IPS-11a (cell line): ENCODE results near the gene RAB3GAP2.
"Not testable (repeated sequence)": the region's sequence is repeated elsewhere in the genome, so short reads cannot be mapped to it uniquely, and the experiment has no call there.

ENCODE experiments used
- H3K4me3 ChIP-seq: one replicate; pipeline ENCODE4 v1.5.1; 2013; ENCODE audit warnings: low read depth, low read length, control low read depth

RAB3GAP2 gene

DNA sequence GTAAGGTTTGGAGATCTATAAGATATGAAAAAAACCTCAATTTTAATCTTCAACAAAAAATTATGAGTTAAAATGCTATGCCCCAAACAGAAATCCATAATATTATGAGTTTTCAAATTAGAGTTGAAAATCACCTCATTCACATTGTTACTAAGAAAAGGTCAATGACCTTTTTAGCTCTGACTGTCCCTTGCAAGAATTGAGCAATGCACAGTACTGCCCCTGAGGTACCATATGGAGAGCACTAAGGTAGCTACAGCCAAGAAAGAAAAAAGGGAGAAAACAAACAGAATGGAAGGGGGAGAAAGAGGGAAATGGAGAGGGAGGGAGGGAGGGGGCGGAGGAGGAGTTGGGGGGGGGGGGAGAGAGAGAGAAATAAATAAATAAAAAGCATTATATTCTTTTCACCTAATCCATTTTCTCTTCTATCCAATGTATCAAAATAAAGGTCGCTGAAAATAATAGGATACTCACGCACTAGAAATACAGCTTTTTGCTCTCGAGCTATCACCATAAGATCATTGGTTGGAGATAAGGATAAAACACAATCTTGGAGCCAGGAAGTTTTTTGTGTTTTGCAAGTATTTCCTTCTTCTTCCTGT, 58.8 kb downstream of the RAB3GAP2 start:
- no peak overlapping the region for H3K4me3 ChIP-seq

DNA sequence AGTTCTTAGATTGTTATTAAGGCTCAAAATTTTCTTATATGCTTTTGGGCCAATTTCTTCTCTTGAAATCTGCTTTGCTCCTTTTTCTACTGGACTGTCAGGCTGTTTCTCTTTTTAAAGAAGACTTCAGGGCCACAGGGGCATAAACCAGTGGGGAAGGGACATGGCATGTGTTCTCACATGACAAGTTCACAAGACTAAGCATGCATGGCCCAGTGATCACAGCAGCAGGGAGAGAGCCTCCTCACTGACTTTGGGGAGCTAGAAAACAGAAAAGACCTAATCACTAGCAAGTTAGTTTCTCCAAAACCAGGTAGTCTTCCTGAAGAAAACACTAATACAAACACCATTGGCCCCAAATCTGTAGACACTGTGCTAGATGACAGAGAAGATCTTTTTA, 64.8 kb downstream of the RAB3GAP2 start:
- H3K4me3 ChIP-seq: no peak overlapping the region

DNA sequence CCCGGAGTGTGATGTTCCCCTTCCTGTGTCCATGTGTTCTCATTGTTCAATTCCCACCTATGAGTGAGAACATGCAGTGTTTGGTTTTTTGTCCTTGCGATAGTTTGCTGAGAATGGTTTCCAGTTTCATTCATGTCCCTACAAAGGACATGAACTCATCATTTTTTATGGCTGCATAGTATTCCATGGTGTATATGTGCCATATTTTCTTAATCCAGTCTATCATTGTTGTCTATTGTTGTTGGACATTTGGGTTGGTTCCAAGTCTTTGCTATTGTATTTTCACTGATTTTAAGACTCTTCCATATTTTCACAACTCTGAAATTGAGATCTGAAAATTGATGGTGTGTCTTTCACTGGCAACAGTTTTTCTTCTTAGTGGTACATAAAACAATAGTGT, 67.5 kb downstream of the RAB3GAP2 start:
- not testable (repeated sequence) for H3K4me3 ChIP-seq

DNA sequence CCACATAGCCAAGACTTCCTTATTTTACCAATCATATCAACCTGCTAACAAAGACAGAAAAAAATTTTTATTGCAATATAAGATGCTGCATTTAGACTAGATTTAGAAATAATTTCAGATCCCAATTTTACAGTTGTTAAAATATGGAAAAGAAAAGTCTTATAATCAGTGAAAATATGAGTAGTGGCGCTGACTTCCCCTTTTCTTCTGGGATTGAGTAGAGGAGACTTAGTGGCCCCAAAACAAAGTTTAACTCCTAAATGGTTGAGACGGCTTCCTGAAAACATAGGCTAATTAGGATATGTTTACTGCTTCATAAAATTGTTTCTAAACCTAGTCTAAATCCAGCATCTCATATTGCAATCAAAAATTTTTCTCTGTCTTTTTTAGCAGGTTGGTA, 68.4 kb downstream of the RAB3GAP2 start:
- no peak overlapping the region for H3K4me3 ChIP-seq

GRCh38 chr1:220198186-220199005, 73.9 kb downstream of the RAB3GAP2 start:
- H3K4me3 ChIP-seq: no peak overlapping the region

GRCh38 chr1:220195701-220196100, 76.6 kb downstream of the RAB3GAP2 start:
- H3K4me3 ChIP-seq: no peak overlapping the region

DNA sequence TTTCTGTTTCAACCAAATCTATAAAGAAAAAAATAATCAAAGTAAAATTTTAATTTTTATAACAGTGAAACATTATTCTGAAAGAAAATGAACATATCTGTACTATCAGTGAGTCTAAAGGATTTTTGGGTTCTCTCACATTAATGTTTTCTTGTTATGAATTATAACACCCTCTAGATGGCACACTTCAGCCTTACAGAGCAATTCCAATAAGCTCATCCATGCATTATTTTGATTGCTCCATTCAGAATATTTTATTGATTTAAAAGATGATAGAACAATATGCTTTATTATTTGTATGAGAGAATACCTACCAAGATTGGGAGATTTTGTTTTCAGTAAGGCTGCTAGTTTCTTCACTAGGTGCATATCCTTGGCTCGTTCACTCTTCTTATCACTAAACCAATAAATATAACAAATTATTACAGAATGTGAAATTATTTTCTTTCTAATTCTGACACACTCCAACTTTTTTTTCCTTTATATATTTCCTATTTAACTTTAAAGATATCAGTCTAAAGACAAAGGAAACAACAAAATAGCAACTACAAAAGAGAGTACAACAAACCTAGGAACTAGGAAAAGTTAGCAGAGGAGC, 82.4 kb downstream of the RAB3GAP2 start:
- no peak overlapping the region for H3K4me3 ChIP-seq

DNA sequence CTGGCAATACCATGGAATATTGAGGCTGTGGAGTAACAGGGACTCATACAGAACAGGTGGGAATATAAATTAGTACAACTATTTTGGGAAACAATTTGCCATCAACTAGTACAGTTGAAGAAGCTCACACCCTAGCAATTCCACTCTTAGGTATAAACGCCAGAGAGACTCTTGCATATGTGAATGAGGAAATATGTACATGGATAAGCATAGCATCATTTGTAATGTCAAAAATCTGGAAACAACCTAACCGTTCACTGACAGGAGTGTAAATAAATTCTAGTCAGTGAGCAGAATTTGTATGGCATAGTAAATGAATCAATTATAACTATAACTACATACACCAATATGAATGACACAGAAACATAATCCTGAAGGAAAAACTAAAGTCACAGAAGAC, 83.7 kb downstream of the RAB3GAP2 start:
- H3K4me3 ChIP-seq: no peak overlapping the region

DNA sequence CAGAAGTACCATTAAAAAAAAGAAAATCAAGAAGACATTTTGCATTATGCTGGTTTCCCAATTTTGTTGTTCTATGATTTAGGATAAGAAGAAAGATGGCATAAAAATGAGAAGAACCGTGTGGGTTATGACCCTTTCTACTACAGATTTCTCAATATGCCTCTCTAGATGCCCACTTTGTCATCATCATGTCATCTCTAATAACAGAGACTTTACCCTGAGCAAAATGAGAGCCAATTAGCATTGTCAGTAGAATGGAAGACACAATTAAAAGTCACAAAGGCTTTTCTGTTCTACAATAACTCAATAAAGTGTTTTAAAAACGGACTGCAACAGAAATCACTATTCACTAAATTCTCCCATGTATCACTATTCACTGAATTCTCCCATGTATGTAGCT, 85.5 kb downstream of the RAB3GAP2 start:
- H3K4me3 ChIP-seq: no peak overlapping the region

DNA sequence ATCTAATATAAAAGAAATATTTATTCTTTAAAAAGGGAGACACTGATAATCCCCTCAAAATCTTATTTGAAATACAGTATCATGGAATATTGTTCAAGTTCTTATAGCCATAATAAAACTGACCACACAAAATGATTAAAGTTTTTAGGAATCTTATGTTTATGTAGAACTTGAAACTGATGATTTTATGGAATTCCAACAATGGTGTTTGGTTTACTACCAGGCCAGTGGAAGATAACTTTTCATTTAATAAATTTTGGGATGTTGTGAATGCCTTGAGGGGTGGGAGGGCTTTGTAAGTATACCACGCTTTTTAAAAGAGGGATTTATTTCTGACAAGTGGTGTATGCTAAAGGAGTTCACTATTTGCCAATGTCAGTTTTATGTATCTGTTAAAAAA, 87.7 kb downstream of the RAB3GAP2 start:
- no peak overlapping the region for H3K4me3 ChIP-seq

DNA sequence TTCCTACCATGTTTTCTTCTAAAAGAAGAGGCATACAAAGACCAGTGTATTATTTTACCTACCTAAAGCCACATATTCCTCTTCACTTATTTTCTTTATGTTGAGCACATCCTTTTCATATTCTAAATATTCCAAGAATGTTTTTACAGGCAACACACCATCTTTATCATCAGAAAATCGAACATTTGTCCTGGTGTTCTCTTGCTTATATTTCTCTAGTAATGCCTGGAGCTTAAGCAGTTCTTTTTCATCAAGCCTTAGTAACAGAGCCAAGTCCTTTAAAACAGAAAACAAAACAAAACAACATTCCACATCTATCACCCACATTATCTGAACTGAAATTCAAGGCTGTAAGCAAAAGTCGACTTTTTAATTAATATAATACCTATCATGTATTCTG, 89.6 kb downstream of the RAB3GAP2 start:
- H3K4me3 ChIP-seq: no peak overlapping the region

GRCh38 chr1:220182111-220182510, 90.1 kb downstream of the RAB3GAP2 start:
- H3K4me3 ChIP-seq: no peak overlapping the region

DNA sequence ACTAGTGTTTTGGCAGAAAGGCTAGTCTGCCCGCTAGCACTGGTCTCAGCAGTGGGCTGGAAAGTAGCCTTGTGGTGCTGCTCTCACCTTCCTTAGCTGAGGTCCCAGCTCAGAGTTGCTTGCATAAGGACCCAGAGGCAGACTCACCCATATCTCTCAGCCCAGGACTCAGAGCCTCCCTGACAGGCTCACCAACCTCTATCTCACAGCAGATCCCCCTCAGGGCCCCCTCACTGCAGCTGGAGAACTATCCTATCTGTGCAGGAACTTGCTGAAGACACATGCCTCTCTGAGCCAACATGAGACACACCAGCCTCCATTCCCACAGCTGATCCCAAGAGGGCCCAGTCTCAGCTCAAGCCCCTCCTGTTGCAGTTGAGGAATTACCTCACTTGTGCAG, 95.7 kb downstream of the RAB3GAP2 start:
- H3K4me3 ChIP-seq: no peak overlapping the region

DNA sequence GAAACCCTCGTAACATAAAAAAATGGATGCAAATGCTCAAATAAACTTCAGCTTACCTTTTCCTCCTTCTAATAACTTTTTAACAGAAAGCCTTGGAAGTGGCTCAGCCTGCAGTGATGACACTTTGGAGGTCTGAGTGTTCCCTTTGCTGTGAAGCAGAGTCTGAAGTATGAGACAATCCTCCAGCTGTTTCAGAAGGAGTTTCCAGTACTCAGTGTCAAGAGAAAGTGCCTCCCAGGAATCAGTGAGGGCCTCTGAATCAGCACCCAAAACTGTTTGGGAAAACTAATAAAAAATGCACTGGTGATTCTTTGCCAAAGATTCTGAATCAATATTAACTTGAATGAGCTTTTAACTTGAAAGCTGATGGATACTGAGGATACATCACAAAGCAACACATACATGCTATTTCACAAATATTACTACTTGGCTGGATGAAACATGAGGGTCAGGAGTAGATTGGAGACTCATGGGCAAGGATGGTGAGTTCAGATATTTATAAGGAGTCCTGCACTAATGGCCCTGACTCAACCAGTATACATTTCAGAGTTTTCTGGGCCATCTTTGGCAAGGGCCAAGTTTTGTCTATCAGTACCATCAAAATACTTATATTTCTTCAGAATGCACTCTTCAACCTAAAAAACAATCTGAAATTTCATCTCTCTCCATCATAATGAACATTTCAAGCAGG, 101.3 kb downstream of the RAB3GAP2 start:
- no peak overlapping the region for H3K4me3 ChIP-seq

- H3K4me3 ChIP-seq: not testable (repeated sequence)
Measured at GRCh38 chr1:220169887-220170286, 102.4 kb downstream of the RAB3GAP2 start.

DNA sequence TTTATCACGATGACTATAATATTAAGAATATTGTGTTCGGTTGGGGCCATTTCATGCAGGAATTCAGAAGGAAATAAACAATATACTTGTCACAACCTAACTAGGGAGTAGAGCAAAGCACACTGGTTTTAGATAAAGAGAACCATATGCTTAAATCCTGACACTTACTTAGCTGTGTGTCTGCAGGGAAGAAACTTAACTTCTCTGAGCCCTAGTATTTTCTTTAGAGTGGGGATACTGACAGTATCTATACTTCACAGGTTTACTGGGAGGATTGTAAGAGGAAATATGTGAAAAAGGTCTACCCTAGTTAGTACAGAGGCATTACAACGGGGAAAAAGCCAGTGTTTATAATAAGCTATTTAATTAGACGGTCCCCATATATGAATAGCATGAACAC, 105.4 kb downstream of the RAB3GAP2 start:
- H3K4me3 ChIP-seq: no peak overlapping the region

GRCh38 chr1:220164517-220164916, 107.7 kb downstream of the RAB3GAP2 start:
- no peak overlapping the region for H3K4me3 ChIP-seq

GRCh38 chr1:220164116-220164515, 108.1 kb downstream of the RAB3GAP2 start:
- no peak overlapping the region for H3K4me3 ChIP-seq

DNA sequence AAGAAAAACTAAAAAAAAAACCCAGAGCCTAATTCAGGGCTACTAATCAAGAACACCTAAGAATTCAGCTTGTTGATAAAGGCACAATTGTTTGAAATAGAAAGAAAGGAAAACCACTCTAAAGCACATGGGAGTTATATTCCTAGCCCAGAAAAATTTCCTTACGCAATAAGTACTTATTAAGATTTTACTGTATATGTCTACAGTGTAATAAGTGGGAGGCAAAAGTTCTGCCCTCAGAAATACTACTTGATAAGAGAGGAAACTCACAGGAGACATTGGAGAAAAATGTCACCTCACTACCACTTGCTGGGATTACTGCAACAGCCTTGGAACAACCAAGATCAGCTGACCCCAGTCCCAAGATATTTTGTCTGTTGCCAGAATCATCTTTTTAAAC, 112.2 kb downstream of the RAB3GAP2 start:
- H3K4me3 ChIP-seq: no peak overlapping the region

DNA sequence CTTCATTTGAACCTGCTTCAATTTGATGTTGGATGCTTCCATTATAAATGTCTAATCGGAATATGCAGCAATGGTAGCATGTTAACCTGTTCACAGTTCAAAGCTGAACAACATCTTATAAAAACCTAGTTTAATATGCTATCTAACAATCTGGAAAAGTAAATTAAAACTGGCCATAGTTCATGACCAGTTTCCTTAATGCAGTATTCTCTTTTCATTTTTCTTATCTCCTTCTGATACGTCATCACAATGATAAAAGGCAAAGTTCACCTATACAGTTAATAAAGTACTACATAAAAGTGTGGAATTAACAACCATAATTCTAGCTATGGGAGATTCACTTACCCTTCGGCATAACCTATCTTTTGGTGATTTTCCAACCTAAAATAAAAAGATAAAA, 113.2 kb downstream of the RAB3GAP2 start:
- no peak overlapping the region for H3K4me3 ChIP-seq

GRCh38 chr1:220158530-220158929, 113.7 kb downstream of the RAB3GAP2 start:
- H3K4me3 ChIP-seq: not testable (repeated sequence)

- H3K4me3 ChIP-seq: no peak overlapping the region
Measured at GRCh38 chr1:220157738-220158137, 114.5 kb downstream of the RAB3GAP2 start.
